ENCODE data around the gene RHOA.
"Not testable (repeated sequence)": the region's sequence is repeated elsewhere in the genome, so short reads cannot be mapped to it uniquely, and the experiment has no call there.

Gene RHOA

DNA sequence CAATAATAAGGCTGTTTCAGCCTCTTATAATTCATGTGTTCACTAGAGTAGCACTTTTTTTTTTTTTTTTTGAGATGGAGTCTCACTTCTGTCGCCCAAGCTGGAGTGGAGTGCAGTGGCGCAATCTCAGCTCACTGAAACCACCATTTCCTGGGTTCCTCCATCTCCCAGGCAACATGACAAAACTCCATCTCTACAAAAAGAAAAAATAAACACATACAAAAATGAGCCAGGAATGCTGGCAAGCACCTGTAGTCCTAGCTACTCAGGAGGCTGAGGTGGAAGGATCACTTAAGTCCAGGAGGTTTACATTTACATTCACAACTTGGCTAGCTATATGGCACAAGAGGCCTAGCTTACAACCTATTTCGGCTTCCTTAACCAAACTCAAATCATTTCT is 78.7 kb downstream of the RHOA start:
- in situ Hi-C loops (cut with MboI; ENCODE audit: low sequenced_read_pairs) = no loop called here

DNA sequence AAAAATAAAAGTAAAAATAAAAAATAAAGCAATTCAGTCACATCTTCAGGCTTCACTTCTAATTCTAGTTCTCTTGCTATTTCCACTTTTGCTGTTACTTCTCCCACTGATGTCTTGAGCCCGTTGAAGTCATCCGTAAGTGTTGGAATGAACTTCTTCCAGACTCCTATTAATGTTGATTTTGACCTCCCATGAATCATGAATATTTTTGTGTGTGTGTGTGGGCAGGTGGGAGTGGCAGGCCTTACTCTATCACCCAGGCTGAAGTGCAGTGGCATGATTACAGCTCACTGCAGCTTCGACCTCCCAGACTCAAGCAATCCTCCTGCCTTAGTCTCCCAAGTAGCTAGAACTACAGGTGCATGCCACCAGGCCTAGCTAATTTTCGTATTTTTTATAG is 82.6 kb downstream of the RHOA start:
- in situ Hi-C loops (cut with MboI; ENCODE audit: low sequenced_read_pairs) = no loop called here

DNA sequence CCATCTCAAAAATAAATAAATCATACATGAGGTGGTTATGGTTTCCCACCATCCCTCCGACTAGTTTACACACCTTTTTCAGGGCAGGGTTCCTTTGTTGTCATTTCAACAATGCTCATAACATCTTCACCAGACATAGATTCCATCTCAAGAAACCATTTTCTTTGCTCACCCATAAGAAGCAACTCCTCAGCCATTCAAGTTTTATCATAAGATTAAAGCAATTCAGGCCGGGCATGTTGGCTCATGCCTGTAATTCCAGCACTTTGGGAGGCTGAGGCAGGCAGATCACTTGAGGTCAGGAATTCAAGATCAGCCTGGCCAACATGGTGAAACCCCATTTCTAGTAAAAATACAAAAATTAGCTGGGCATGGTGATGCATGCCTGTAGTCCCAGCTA is 83.4 kb downstream of the RHOA start:
- in situ Hi-C loops (cut with MboI; ENCODE audit: low sequenced_read_pairs) = not testable (repeated sequence)

DNA sequence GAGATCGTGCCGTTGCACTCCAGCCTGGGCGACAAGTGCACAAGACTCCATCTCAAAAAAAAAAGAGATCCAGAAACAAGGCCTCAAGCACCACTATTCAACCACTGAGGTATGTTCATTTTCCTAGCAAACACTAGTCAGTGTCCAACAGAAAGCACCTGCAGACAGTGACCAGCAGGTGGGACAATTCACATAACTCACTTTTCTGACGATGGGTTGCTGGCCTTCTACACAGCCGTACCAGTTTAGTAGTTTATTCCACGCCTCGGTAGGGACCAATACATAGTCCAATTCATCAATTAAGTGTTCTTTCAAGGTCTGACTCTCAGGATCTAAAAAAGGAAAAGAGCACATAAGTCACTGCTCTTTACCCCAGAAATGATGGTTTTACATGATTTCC is 84.3 kb downstream of the RHOA start:
- in situ Hi-C loops (cut with MboI; ENCODE audit: low sequenced_read_pairs) = no loop called here

DNA sequence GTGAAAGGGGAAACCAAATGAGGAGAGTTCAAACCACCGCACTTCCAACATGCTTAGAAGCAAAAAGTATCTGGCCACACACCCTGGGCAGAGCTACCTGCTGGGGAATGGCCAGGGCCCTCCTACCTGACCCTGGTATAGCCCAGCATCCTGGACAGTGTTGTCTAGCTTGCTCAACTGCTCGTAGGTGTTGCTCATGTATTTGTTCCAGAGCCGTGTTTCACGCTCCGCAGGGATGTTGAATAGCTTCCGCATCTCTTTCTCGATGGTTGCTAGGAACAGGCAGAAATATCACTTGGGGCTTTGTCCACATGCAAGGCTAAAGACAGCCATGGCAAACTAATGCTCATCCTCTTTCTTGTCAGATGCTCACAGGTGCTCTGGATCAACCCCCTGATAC is 87.0 kb downstream of the RHOA start:
- in situ Hi-C loops (cut with MboI; ENCODE audit: low sequenced_read_pairs) = no loop called here

DNA sequence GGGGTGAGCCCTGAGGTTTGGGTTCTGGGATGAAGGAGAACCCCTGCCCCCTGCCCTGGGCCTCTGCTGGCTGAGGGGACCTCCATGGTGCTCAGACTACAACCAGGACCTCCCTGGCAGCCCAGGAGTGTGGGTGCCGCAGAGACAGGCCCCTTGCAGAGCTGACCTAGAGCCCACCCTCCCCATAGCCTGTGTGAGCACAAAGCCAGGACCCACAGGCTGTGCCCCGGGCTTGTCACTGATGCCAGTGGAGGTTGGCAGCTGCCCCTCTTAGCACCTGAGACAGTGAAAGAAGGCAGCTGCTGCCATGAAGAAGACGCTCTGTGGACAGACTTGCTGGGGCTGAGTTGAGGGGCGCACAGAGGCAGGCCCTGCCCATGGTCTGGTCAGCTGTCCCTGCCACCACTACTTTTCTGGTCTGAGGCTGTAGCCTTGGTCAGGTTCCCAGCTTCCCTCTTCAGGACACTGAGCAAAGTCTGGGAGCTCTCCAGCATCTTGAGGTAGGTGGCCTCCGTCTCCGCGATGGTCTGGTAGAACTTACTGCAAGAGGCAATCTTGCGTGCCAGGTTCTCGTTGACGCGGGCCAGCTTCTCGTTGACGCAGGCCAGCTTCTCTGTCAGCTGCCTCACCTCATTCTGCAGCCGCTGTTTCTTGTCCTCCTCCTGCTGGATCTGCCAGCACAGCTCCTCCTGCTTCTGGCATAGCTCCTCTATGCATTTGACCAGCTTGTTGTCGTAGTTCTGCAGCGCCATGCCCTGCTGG is 94.9 kb downstream of the RHOA start:
- in situ Hi-C loops (cut with MboI; ENCODE audit: low sequenced_read_pairs) = no loop called here

DNA sequence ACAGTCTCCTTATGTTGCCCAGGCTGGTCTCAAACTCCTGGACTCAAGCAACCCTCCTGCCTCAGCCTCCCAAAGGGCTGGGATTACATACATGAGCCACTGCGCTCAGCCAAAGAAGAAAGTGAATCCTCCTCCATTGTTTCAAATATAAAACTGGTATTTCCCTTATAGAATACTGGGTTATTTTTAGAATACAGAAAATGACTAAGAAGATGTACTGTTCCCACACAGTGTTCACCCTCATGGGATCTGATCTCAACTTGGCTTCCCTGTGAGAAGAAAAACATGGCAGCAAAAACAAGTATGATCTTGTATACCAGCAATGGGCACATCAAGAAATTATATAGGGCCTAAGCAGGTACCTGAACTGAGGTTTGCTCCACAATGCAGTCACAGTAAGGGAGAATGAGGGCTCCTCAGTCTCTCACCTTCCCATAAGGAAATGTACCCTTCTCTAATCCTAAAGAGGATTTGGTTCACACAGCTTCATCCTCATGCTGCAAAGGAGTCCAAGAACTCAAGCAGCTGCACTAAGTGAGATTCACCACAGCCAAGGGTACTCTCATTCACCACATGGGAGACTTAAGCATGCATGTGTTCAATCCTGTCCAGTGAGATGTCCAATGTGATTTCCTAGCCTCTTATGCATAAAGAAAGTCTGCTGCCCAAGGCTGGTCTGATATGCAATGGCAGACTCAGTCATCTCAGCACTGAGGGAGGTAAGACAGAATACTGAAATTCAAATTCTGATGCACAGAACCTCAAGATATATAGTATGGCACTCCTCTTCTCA is 97.7 kb downstream of the RHOA start:
- in situ Hi-C loops (cut with MboI; ENCODE audit: low sequenced_read_pairs) = no loop called here

DNA sequence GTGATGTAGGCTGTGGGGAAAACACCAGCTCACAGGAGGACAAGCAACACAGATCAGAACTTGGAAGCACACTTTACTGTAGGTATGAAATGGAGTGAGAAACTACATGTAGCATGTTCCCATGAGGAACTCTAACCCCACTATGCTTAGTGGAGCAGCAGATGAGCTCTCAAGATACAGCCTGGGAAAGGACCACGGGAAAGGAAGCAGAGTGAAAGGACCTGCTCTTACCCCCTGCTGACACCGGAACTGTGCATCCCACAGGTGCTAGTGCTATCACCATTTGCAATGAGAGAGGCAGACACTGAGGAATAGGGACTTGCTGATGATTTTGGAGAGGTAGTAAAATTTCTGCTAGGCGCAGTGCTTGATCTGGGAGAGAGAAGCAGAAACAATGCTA is 100.5 kb downstream of the RHOA start:
- in situ Hi-C loops (cut with MboI; ENCODE audit: low sequenced_read_pairs) = no loop called here

DNA sequence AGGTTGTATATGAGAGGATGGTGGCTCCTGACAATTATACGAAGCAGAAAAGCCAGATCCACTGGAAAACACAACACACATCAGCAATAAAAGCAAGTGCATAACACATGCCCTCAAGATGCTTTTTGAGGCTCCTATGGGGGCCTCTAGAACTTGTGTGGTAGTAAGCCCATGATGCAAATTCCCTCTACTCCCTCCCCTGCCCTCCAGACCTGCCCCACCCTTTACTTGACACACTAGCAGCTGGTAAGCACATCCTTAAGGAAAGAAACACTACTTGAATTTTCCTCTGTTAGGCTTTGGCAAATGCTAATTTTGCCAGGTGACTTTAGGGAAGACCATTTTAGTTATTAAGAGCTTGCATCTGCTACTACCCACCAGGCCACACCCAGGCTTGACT is 101.1 kb downstream of the RHOA start:
- in situ Hi-C loops (cut with MboI; ENCODE audit: low sequenced_read_pairs) = no loop called here

All from hTERT RPE-1 (cell line).